Measurements from ENCODE around the gene ASIC4.

The ASIC4 gene

GRCh38 chr2:219545943-219546352 lies 31.7 kb downstream of the ASIC4 start:
- TF ChIP-seq CTCF (IDR thresholded peaks at IDR 0.05; ENCODE audit: control extremely low read depth, extremely low read depth, low read depth, missing control alignments) = no peak
- CTCF ChIA-PET = interaction anchor here (1.0 to 8.1 kb wide), 4 partner anchors 16 to 98 kb away, joined by 3 to 153 read pairs (median 91); a partner anchor contains a TSS
- DNase-seq (ENCODE audit: extremely low spot score) = no peak
- POLR2A ChIA-PET = no interaction called here

GRCh38 chr2:219547621-219548020 lies 33.3 kb downstream of the ASIC4 start:
- ChIA-PET CTCF (interaction anchor here (1.0 to 2.7 kb wide), 2 partner anchors 12 to 88 kb away, joined by 3 to 18 read pairs; no protein-coding TSS in a partner anchor), POLR2A (no interaction called here)
- TF ChIP-seq CTCF (IDR thresholded peaks at IDR 0.05; ENCODE audit: control extremely low read depth, extremely low read depth, low read depth, missing control alignments) = no peak
- no peak for DNase-seq (ENCODE audit: extremely low spot score)

- CTCF ChIA-PET = interaction anchor here (0.7 to 2.7 kb wide), 8 partner anchors 8 to 94 kb away, joined by 3 to 18 read pairs (median 4); no protein-coding TSS in a partner anchor
- no peak for TF ChIP-seq CTCF (IDR thresholded peaks at IDR 0.05; ENCODE audit: control extremely low read depth, extremely low read depth, low read depth, missing control alignments)
- DNase-seq (ENCODE audit: extremely low spot score) = no peak
- POLR2A ChIA-PET = no interaction called here
These were observed 34.7 kb downstream of the ASIC4 start for GRCh38 chr2:219548990-219549389.

- CTCF ChIA-PET = interaction anchor here (0.7 to 2.7 kb wide), 5 partner anchors 8 to 140 kb away, joined by 4 to 18 read pairs (median 6); no protein-coding TSS in a partner anchor
- no peak for DNase-seq (ENCODE audit: extremely low spot score)
- POLR2A ChIA-PET = no interaction called here
- TF ChIP-seq CTCF (IDR thresholded peaks at IDR 0.05; ENCODE audit: control extremely low read depth, extremely low read depth, low read depth, missing control alignments) = no peak
These were observed 35.3 kb downstream of the ASIC4 start for GRCh38 chr2:219549619-219550018.

GRCh38 chr2:219551441-219552381 lies 37.4 kb downstream of the ASIC4 start:
- ChIA-PET POLR2A (no interaction called here), CTCF (interaction anchor here (1.0 to 7.9 kb wide), 9 partner anchors 8 to 149 kb away, joined by 3 to 63 read pairs (median 4); partner anchors contain the start of genes CHPF, STK11IP and TMEM198)
- no peak for DNase-seq (ENCODE audit: extremely low spot score)
- TF ChIP-seq CTCF (IDR thresholded peaks at IDR 0.05; ENCODE audit: control extremely low read depth, extremely low read depth, low read depth, missing control alignments) = no peak

- DNase-seq (ENCODE audit: extremely low spot score) = peak; percentile 94
- ChIA-PET POLR2A (no interaction called here), CTCF (interaction anchor here (1.0 to 7.9 kb wide), 5 partner anchors 9 to 150 kb away, joined by 3 to 63 read pairs (median 4); partner anchors contain the start of genes CHPF, STK11IP and TMEM198)
- TF ChIP-seq CTCF (IDR thresholded peaks at IDR 0.05; ENCODE audit: control extremely low read depth, extremely low read depth, low read depth, missing control alignments) = no peak
These were observed 38.3 kb downstream of the ASIC4 start for GRCh38 chr2:219552382-219553167.
